K562 (cell line): ENCODE measurements around the gene C6orf163. TPM values are rescaled to one million over a fixed set of nuclear protein-coding genes. Genes with fewer than 3 reads are reported as not detected.

Source experiments
- ATAC-seq: fragments of 200-7000 bp; cut with Tn5 transposase; 3 replicates; pipeline ENCODE4 v1.9.1; 2020; ENCODE audit warnings: moderate library complexity
- BruUV-seq: library from RNA; stranded (reverse); fragments of 400-500 nt; replicated peaks from 2 replicates; lab custom pipeline; 2021; lab: Mats Ljungman, UMichigan
- CTCF ChIA-PET: fragments of 300-600 bp; formaldehyde crosslinking; extraction: SDS; loops from one replicate; lab custom pipeline; 2021; ENCODE audit warnings: low intra/inter-chr PET ratio; lab: Yijun Ruan, JAX
- POLR2A ChIA-PET: fragments of 300-600, 350-650 bp; sonication (Branson Sonifier 250); formaldehyde crosslinking; extraction: SDS; loops from one replicate; lab custom pipeline; 2021; ENCODE audit warnings: antibody characterized with exemption, inconsistent platforms; lab: Yijun Ruan, JAX
- DNase-seq, 4 experiments: peaks; one replicate each; pipeline versions ENCODE4 v3.0.0 to v3.0.0-alpha.2; 2011 to 2018; ENCODE audit warnings: low spot score in 3 of 4, mixed read lengths in 3 of 4; ENCODE audit errors: extremely low read depth in 1 of 4
- FAIRE-seq: peaks from 2 replicates; lab custom pipeline; 2011; peaks lifted over from hg19 to GRCh38; lab: Jason Lieb, UNC
- H2AFZ ChIP-seq: 2 replicates; pipeline ENCODE4 v1.6.0; 2011; ENCODE audit warnings: low read depth, low read length, control low read depth, inconsistent platforms
- H3K27ac ChIP-seq: fragments of 200-600 bp; 3 replicates; pipeline ENCODE4 v1.8.0; 2011; ENCODE audit warnings: low read depth, mild to moderate bottlenecking, control low read depth, inconsistent platforms, low read length, moderate library complexity, mixed read lengths; ENCODE audit errors: extremely low read depth
- H3K27me3 ChIP-seq, 2 experiments: fragments of 300-600 bp in 1 of 2; 2 replicates in 1 of 2; 3 replicates in 1 of 2; pipeline versions ENCODE4 v1.6.0 to v1.8.0; 2011; ENCODE audit warnings: inconsistent platforms in 2 of 2, low read length in 2 of 2, mild to moderate bottlenecking in 1 of 2, mixed read lengths in 1 of 2, moderate library complexity in 1 of 2; ENCODE audit not compliant: control insufficient read depth in 2 of 2, insufficient read depth in 2 of 2
- H3K36me3 ChIP-seq: fragments of 300-600 bp; 3 replicates; pipeline ENCODE4 v1.8.0; 2011; ENCODE audit warnings: mild to moderate bottlenecking, low read length, inconsistent platforms; ENCODE audit not compliant: control insufficient read depth, insufficient read depth
- H3K4me1 ChIP-seq, 2 experiments: fragments of 200-600 bp in 1 of 2; replicated peaks in 1 of 2; 2 replicates in 1 of 2; 3 replicates in 1 of 2; pipeline versions ENCODE4 v1.5.1 to v1.8.0; 2011; ENCODE audit warnings: inconsistent platforms in 2 of 2, low read length in 2 of 2, mild to moderate bottlenecking in 1 of 2, mixed read lengths in 1 of 2, moderate library complexity in 1 of 2; ENCODE audit not compliant: control insufficient read depth in 2 of 2, insufficient read depth in 2 of 2
- H3K4me2 ChIP-seq: 2 replicates; pipeline ENCODE4 v1.6.1; 2011; ENCODE audit warnings: low read length, control low read depth, inconsistent platforms, mixed read lengths; ENCODE audit not compliant: insufficient read depth
- H3K4me3 ChIP-seq: fragments of 200-600 bp; sonication (generic), shearing (Covaris generic); 2 replicates; pipeline ENCODE4 v1.5.1; 2016; ENCODE audit warnings: control low read depth, inconsistent platforms
- H3K79me2 ChIP-seq: fragments of 200-600 bp; 3 replicates; pipeline ENCODE4 v1.8.0; 2011; ENCODE audit warnings: low read length, inconsistent platforms; ENCODE audit not compliant: control insufficient read depth, insufficient read depth
- H3K9ac ChIP-seq, 2 experiments: 2 replicates each; pipeline versions ENCODE4 v1.6.0 to v1.6.1; 2011; ENCODE audit warnings: low read depth in 2 of 2, low read length in 2 of 2, control low read depth in 1 of 2, inconsistent platforms in 1 of 2, mild to moderate bottlenecking in 1 of 2, mixed read lengths in 1 of 2; ENCODE audit not compliant: insufficient read depth in 1 of 2
- H3K9me1 ChIP-seq: one replicate; pipeline ENCODE4 v1.6.0; 2011; ENCODE audit warnings: inconsistent platforms, mild to moderate bottlenecking, low read length, moderate library complexity; ENCODE audit not compliant: control insufficient read depth, insufficient read depth
- H3K9me3 ChIP-seq: replicated peaks from 2 replicates; pipeline ENCODE4 v1.5.1; 2011; ENCODE audit warnings: low read depth, low read length, inconsistent platforms; ENCODE audit not compliant: control insufficient read depth, insufficient read depth
- H4K20me1 ChIP-seq: replicated peaks from 2 replicates; pipeline ENCODE4 v1.6.1; 2011; ENCODE audit warnings: low read length, inconsistent platforms, mixed read lengths; ENCODE audit not compliant: control insufficient read depth, insufficient read depth
- EP300 ChIP-seq: IDR thresholded peaks from 2 replicates; pipeline ENCODE4 v1.6.1; 2012; ENCODE audit warnings: low read length, improper control_type of control experiment
- MTA1 ChIP-seq: fragments of 450-650 bp; IDR thresholded peaks from 2 replicates; pipeline ENCODE4 v1.6.1; 2017; ENCODE audit warnings: borderline replicate concordance
- NUFIP1 ChIP-seq: fragments of 450-650 bp; IDR thresholded peaks from 2 replicates; pipeline ENCODE4 v1.6.1; 2018; ENCODE audit not compliant: partially characterized antibody
- PBX2 ChIP-seq, 2 experiments: IDR thresholded peaks in 1 of 2; conservative IDR thresholded peaks in 1 of 2; 2 replicates each; pipeline ENCODE4 v1.6.1; 2016; ENCODE audit warnings: low read depth in 2 of 2, mild to moderate bottlenecking in 1 of 2, missing compliant biosample characterization in 1 of 2, missing genetic modification characterization in 1 of 2, moderate library complexity in 1 of 2
- PPARD ChIP-seq: fragments of 250-450 bp; sonication (Bioruptor Pico); IDR thresholded peaks from 2 replicates; pipeline ENCODE4 v1.8.0; 2022; ENCODE audit warnings: inconsistent platforms, mild to moderate bottlenecking, moderate library complexity
- PRDM10 ChIP-seq: fragments of 450-650 bp; IDR thresholded peaks from 2 replicates; pipeline ENCODE4 v1.6.1; 2018; ENCODE audit not compliant: partially characterized antibody
- SAP30 ChIP-seq: fragments of 200-600 bp; sonication (generic); IDR thresholded peaks from 2 replicates; pipeline ENCODE4 v1.6.1; 2012; ENCODE audit warnings: borderline replicate concordance, low read depth, mild to moderate bottlenecking, moderate library complexity, low read length, control low read depth, inconsistent platforms; ENCODE audit not compliant: insufficient read depth, poor library complexity, severe bottlenecking
- SETDB1 ChIP-seq: IDR thresholded peaks from one replicate; pipeline ENCODE4 v1.6.1; 2012; ENCODE audit warnings: low read length, control low read depth, inconsistent platforms
- SMARCA5 ChIP-seq: fragments of 450-650 bp; IDR thresholded peaks from 2 replicates; pipeline ENCODE4 v1.6.1; 2016
- SMARCB1 ChIP-seq: IDR thresholded peaks from 2 replicates; pipeline ENCODE4 v1.6.1; 2011; ENCODE audit warnings: improper control_type of control experiment, low read depth; ENCODE audit not compliant: insufficient read length
- SMARCC2 ChIP-seq: fragments of 450-650 bp; IDR thresholded peaks from 2 replicates; pipeline ENCODE4 v1.6.1; 2017; ENCODE audit warnings: antibody characterized with exemption, moderate library complexity, mild to moderate bottlenecking, low read depth
- ZNF239 ChIP-seq: fragments of 250-450 bp; sonication (Bioruptor Pico); IDR thresholded peaks from 2 replicates; pipeline ENCODE4 v1.4.0; 2020; ENCODE audit warnings: mild to moderate bottlenecking
- ZSCAN29 ChIP-seq: fragments of 450-650 bp; IDR thresholded peaks from 2 replicates; pipeline ENCODE4 v1.6.1; 2017
- WGBS: fragments of 100-300 bp; shearing (Covaris generic); methylation state at CpG from one replicate; pipeline ENCODE4 v1.1.6; 2016; ENCODE audit warnings: low coverage, mixed read lengths; ENCODE audit not compliant: insufficient coverage; ENCODE audit errors: missing lambda C conversion rate; 5-methylcytosine and 5-hydroxymethylcytosine counted together
- in situ Hi-C: fragments of 300-500 bp; cut with MboI; formaldehyde crosslinking; loops from 4 replicates; pipeline ENCODE4 v1.15.0; 2018; ENCODE audit warnings: inconsistent platforms, mixed read lengths
- intact Hi-C: fragments of 100-400 bp; cut with micrococcal nuclease; formaldehyde crosslinking; loops from 2 replicates; pipeline ENCODE4 v1.14.2; 2022
- polyA plus RNA-seq, 8 experiments: library from polyadenylated mRNA; depleted of rRNA in 4 of 8; stranded (reverse) in 5 of 8; unstranded in 3 of 8; fragments of >200 nt; fragmentation: Nextera tagmentation in 2 of 8; fragmentation: Illumina TruSeq in 1 of 8; extraction: Ambion mirVana in 2 of 8; extraction: Trizol in 1 of 8; gene quantifications; 2 replicates each; pipeline versions ENCODE4 v1.2.1 to v1.2.3, GENCODE V29; 2011 to 2014; ENCODE audit warnings: inconsistent platforms in 1 of 8, missing spikeins in 1 of 8
- total RNA-seq, 7 experiments: library from RNA; depleted of rRNA in 6 of 7; stranded (reverse); fragments of >200 nt in 6 of 7; fragmentation: Illumina TruSeq in 2 of 7; extraction: Trizol in 2 of 7; gene quantifications; 2 replicates each; pipeline versions ENCODE4 v1.2.1 to v1.2.3, GENCODE V29; 2011 to 2021; ENCODE audit warnings: low replicate concordance in 1 of 7
- TF ChIP-seq, protein P1 (sequence below), 2 experiments: IDR thresholded peaks; 2 replicates each; pipeline ENCODE4 v1.6.1; 2012; ENCODE audit warnings: improper control_type of control experiment in 2 of 2, low read depth in 2 of 2, low read length in 2 of 2, borderline replicate concordance in 1 of 2

C6orf163 gene
- total and polyA plus RNA-seq, 9 of the 15 experiments (the other 6 are each of a cell fraction or from before 2014, with no cell fraction given) = 0.67 to 4.7 (median 1.5) TPM

- ATAC-seq (no peak), FAIRE-seq (no peak), DNase-seq (no peak)
- Histone ChIP-seq H3K79me2 (no peaks in the 10 kb centered on the region), H3K9ac (no peak overlapping the region), H3K27me3 (no peaks in the 10 kb centered on the region), H3K36me3 (no peaks in the 10 kb centered on the region), H3K4me2 (no peak overlapping the region), H3K27ac (no peak overlapping the region), H3K4me1 (no peaks in the 10 kb centered on the region), H3K4me3 (no peak overlapping the region), H3K9me1 (no peaks in the 10 kb centered on the region), H4K20me1 (no peaks in the 10 kb centered on the region), H3K9me3 (no peaks in the 10 kb centered on the region), H2AFZ (no peak overlapping the region)
- intact Hi-C loops (no loop called here), in situ Hi-C loops (no loop called here)
- 83% methylated on average over 2 of the region's 2 CpGs for WGBS
- CTCF ChIA-PET = interaction anchor here (0.6 kb wide), 1 partner anchor 189 kb away, joined by 3 read pairs; no protein-coding TSS in a partner anchor
- no TSS peak for BruUV-seq
- POLR2A ChIA-PET = interaction anchor here (0.7 kb wide), 1 partner anchor 12 kb away, joined by 3 read pairs; no protein-coding TSS in a partner anchor
- no peak for TF ChIP-seq PRDM10
- no peak for TF ChIP-seq NUFIP1
- TF ChIP-seq PBX2 (CRISPR knock-in tag; IDR thresholded peaks at IDR 0.05; ENCODE audit: low read depth) = no peak
- no peak for TF ChIP-seq PBX2 (tag; conservative IDR thresholded peaks at IDR 0.05; ENCODE audit: low read depth)
- TF ChIP-seq ZSCAN29 = no peak
- TF ChIP-seq EP300 = no peak
- no peak for TF ChIP-seq PPARD (CRISPR knock-in tag)
- TF ChIP-seq MTA1 = no peak
- TF ChIP-seq SAP30 = no peak
- TF ChIP-seq, protein P1, sequence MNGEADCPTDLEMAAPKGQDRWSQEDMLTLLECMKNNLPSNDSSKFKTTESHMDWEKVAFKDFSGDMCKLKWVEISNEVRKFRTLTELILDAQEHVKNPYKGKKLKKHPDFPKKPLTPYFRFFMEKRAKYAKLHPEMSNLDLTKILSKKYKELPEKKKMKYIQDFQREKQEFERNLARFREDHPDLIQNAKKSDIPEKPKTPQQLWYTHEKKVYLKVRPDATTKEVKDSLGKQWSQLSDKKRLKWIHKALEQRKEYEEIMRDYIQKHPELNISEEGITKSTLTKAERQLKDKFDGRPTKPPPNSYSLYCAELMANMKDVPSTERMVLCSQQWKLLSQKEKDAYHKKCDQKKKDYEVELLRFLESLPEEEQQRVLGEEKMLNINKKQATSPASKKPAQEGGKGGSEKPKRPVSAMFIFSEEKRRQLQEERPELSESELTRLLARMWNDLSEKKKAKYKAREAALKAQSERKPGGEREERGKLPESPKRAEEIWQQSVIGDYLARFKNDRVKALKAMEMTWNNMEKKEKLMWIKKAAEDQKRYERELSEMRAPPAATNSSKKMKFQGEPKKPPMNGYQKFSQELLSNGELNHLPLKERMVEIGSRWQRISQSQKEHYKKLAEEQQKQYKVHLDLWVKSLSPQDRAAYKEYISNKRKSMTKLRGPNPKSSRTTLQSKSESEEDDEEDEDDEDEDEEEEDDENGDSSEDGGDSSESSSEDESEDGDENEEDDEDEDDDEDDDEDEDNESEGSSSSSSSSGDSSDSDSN (IDR thresholded peaks at IDR 0.05; ENCODE audit: borderline replicate concordance in 1 of 2, low read depth in 2 of 2, low read length in 2 of 2) = no peak
- no peak for TF ChIP-seq SETDB1
- TF ChIP-seq ZNF239 (CRISPR knock-in tag) = no peak
- no peak for TF ChIP-seq SMARCB1
- no peak for TF ChIP-seq SMARCC2
- no peak for TF ChIP-seq SMARCA5
These were observed 32.0 kb downstream of the C6orf163 start for GRCh38 chr6:87376643-87377042.
